ENCODE data around the gene SORCS2. TPM values are rescaled to one million over a fixed set of nuclear protein-coding genes. Genes with fewer than 3 reads are reported as not detected.

SORCS2 gene
- total and polyA plus RNA-seq, 2 of the 13 experiments (the other 11 are each of a cell fraction or from before 2014, with no cell fraction given) = 0.82 to 1.0 TPM

DNA sequence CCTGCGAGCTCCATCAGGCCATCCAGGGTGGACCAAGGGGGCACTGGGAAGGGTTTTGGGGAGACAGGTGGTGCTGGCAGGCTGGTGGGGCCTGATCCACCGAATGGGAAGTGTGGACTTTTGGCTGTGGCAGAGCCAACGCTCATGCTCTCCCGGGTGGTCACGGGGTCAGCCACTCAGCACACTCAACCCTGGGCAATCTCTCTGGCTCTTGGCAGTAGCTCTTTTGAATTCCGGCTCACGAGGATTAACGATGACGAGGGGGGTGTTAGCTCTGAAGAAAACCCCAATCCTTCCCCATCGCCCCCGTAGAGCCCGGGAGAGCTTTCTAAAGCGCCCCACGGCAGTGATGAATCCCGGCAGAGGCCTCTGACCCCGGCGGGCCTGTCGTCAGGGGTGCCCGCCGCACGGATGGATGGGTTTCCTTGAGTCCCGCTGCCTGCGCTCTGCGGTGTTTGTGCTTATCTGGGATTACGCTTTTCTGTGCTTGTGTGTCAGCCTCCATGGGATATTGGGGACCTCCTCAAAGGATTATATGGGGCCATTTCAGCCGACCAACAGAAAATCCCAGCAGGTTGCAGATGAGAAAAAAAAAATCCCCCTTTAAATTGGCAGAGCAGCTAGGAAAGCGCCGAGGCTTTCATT is 399.2 kb downstream of the SORCS2 start:
- no peak overlapping the region for H3K4me3 ChIP-seq (replicated peaks in 1 of 3; ENCODE audit: insufficient read depth in 1 of 3, low read depth in 2 of 3, low read length in 3 of 3)
- WGBS (ENCODE audit: low lambda C conversion rate) = 87% methylated on average over 16 of the region's 28 CpGs
- no peaks in the 10 kb centered on the region for H3K79me2 ChIP-seq (ENCODE audit: insufficient read depth, low read length)
- H3K4me2 ChIP-seq (ENCODE audit: low read depth, low read length) = no peak overlapping the region
- no peaks in the 10 kb centered on the region for H3K36me3 ChIP-seq (replicated peaks in 1 of 2; ENCODE audit: control insufficient read depth in 1 of 2, insufficient read depth in 2 of 2, low read length in 2 of 2)
- no peaks in the 10 kb centered on the region for H3K9me3 ChIP-seq (ENCODE audit: low read length)
- H3K27ac ChIP-seq (ENCODE audit: extremely low read length, insufficient read depth, low read length) = no peak overlapping the region
- in situ Hi-C loops (cut with HindIII; ENCODE audit: extremely low pct_ligation_motif_present, low pct_unique_long_range_greater_than_20kb) = no loop called here
- no peaks in the 10 kb centered on the region for H3K4me1 ChIP-seq (ENCODE audit: insufficient read depth, low read length)
- no peak for DNase-seq (ENCODE audit: low spot score)
- FAIRE-seq = no peak
- H2AFZ ChIP-seq (ENCODE audit: low read length) = no peak overlapping the region
- no peaks in the 10 kb centered on the region for H4K20me1 ChIP-seq (ENCODE audit: insufficient read depth, low read length)
- no peak for ATAC-seq
- intact Hi-C loops (cut with micrococcal nuclease; ENCODE audit: unreplicated experiment) = no loop called here
- BruUV-seq (replicated peaks) = no TSS peak
- no peaks in the 10 kb centered on the region for H3K27me3 ChIP-seq (ENCODE audit: control insufficient read depth in 1 of 2, insufficient read depth in 2 of 2, low read length in 2 of 2)
- H3K9ac ChIP-seq (ENCODE audit: insufficient read depth, low read depth, low read length) = no peak overlapping the region
- CTCF ChIA-PET (ENCODE audit: low intra/inter-chr PET ratio, low total read pairs) = no interaction called here
- POLR2A ChIA-PET = no interaction called here
- TF ChIP-seq HDAC1 (CRISPR knock-in tag; IDR thresholded peaks at IDR 0.05) = no peak
- no peak for TF ChIP-seq YEATS4 (CRISPR knock-in tag; IDR thresholded peaks at IDR 0.05; ENCODE audit: borderline replicate concordance)
- TF ChIP-seq, protein P1, sequence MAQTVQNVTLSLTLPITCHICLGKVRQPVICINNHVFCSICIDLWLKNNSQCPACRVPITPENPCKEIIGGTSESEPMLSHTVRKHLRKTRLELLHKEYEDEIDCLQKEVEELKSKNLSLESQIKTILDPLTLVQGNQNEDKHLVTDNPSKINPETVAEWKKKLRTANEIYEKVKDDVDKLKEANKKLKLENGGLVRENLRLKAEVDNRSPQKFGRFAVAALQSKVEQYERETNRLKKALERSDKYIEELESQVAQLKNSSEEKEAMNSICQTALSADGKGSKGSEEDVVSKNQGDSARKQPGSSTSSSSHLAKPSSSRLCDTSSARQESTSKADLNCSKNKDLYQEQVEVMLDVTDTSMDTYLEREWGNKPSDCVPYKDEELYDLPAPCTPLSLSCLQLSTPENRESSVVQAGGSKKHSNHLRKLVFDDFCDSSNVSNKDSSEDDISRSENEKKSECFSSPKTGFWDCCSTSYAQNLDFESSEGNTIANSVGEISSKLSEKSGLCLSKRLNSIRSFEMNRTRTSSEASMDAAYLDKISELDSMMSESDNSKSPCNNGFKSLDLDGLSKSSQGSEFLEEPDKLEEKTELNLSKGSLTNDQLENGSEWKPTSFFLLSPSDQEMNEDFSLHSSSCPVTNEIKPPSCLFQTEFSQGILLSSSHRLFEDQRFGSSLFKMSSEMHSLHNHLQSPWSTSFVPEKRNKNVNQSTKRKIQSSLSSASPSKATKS (CRISPR knock-in tag; IDR thresholded peaks at IDR 0.05) = no peak
- TF ChIP-seq ZBTB42 (CRISPR knock-in tag; IDR thresholded peaks at IDR 0.05) = no peak
- no peak for TF ChIP-seq ZNF282 (IDR thresholded peaks at IDR 0.05; ENCODE audit: partially characterized antibody)
- TF ChIP-seq SP5 (CRISPR knock-in tag; IDR thresholded peaks at IDR 0.05; ENCODE audit: borderline replicate concordance, low read depth) = no peak
- TF ChIP-seq, protein P2, sequence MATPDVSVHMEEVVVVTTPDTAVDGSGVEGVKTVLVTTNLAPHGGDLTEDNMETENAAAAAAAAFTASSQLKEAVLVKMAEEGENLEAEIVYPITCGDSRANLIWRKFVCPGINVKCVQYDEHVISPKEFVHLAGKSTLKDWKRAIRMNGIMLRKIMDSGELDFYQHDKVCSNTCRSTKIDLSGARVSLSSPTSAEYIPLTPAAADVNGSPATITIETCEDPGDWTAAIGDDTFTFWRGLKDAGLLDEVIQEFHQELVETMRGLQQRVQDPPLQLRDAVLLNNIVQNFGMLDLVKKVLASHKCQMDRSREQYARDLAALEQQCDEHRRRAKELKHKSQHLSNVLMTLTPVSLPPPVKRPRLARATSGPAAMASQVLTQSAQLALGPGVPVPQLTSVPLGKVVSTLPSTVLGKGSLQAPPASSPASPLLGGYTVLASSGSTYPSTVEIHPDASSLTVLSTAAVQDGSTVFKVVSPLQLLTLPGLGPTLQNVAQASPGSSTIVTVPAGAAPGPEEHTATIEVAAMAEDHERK (CRISPR knock-in tag; IDR thresholded peaks at IDR 0.05; ENCODE audit: low read depth) = no peak
- no peak for TF ChIP-seq PLRG1 (conservative IDR thresholded peaks at IDR 0.05)
- no peak for TF ChIP-seq SRF (IDR thresholded peaks at IDR 0.05; ENCODE audit: low read depth, low read length)
- TF ChIP-seq, protein P3, sequence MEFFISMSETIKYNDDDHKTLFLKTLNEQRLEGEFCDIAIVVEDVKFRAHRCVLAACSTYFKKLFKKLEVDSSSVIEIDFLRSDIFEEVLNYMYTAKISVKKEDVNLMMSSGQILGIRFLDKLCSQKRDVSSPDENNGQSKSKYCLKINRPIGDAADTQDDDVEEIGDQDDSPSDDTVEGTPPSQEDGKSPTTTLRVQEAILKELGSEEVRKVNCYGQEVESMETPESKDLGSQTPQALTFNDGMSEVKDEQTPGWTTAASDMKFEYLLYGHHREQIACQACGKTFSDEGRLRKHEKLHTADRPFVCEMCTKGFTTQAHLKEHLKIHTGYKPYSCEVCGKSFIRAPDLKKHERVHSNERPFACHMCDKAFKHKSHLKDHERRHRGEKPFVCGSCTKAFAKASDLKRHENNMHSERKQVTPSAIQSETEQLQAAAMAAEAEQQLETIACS (CRISPR knock-in tag; IDR thresholded peaks at IDR 0.05) = no peak
- no peak for TF ChIP-seq CREM (IDR thresholded peaks at IDR 0.05)
- no peak for TF ChIP-seq CREM (CRISPR knock-in tag; IDR thresholded peaks at IDR 0.05)
- no peak for TF ChIP-seq HIVEP1 (CRISPR knock-in tag; IDR thresholded peaks at IDR 0.05)
- TF ChIP-seq, protein P4, sequence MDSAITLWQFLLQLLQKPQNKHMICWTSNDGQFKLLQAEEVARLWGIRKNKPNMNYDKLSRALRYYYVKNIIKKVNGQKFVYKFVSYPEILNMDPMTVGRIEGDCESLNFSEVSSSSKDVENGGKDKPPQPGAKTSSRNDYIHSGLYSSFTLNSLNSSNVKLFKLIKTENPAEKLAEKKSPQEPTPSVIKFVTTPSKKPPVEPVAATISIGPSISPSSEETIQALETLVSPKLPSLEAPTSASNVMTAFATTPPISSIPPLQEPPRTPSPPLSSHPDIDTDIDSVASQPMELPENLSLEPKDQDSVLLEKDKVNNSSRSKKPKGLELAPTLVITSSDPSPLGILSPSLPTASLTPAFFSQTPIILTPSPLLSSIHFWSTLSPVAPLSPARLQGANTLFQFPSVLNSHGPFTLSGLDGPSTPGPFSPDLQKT (CRISPR knock-in tag; IDR thresholded peaks at IDR 0.05; ENCODE audit: borderline replicate concordance) = no peak
